Lung (tissue), 12 donors: ENCODE measurements around the gene KHK. TPM values are rescaled to one million over a fixed set of nuclear protein-coding genes. Genes with fewer than 3 reads are reported as not detected.
A peak's percentile ranks its signal among the peaks of the same experiment; 100 is the strongest.

Experiments
- ATAC-seq: fragments of 200-7000 bp; cut with Tn5 transposase; one replicate; pipeline ENCODE4 v1.9.1; 2020; ENCODE audit warnings: moderate number of reproducible peaks; ENCODE audit not compliant: insufficient read depth, low FRiP score
- DNase-seq, 3 donors: peaks; one replicate each; pipeline ENCODE4 v3.0.0-alpha.2; 2013 to 2017
- H3K27ac ChIP-seq, 2 donors: one replicate each; pipeline ENCODE4 v1.5.1; 2013; ENCODE audit warnings: mild to moderate bottlenecking in 2 of 2, moderate library complexity in 2 of 2, control low read depth in 1 of 2, inconsistent platforms in 1 of 2, low read depth in 1 of 2, low read length in 1 of 2
- H3K27me3 ChIP-seq, 3 donors: one replicate each; pipeline ENCODE4 v1.5.1; 2013; ENCODE audit warnings: low read length in 2 of 3; ENCODE audit not compliant: control insufficient read depth in 3 of 3, insufficient read depth in 3 of 3
- H3K36me3 ChIP-seq, 4 donors: one replicate each; pipeline ENCODE4 v1.5.1; 2013; ENCODE audit warnings: low read length in 4 of 4, mild to moderate bottlenecking in 1 of 4, moderate library complexity in 1 of 4; ENCODE audit not compliant: control insufficient read depth in 4 of 4, insufficient read depth in 4 of 4
- H3K4me1 ChIP-seq, 5 donors: one replicate each; pipeline ENCODE4 v1.5.1; 2013; ENCODE audit warnings: low read length in 5 of 5, mild to moderate bottlenecking in 2 of 5, moderate library complexity in 1 of 5; ENCODE audit not compliant: control insufficient read depth in 5 of 5, insufficient read depth in 5 of 5
- H3K4me3 ChIP-seq: one replicate; pipeline ENCODE4 v1.5.1; 2013; ENCODE audit warnings: mild to moderate bottlenecking, control low read depth, moderate library complexity
- H3K9ac ChIP-seq, 2 donors: one replicate each; pipeline ENCODE4 v1.5.1; 2013; ENCODE audit warnings: low read length in 2 of 2, control low read depth in 1 of 2; ENCODE audit not compliant: insufficient read depth in 1 of 2
- H3K9me3 ChIP-seq, 4 donors: one replicate each; pipeline ENCODE4 v1.5.1; 2013; ENCODE audit warnings: low read length in 3 of 4, mild to moderate bottlenecking in 1 of 4, moderate library complexity in 1 of 4; ENCODE audit not compliant: control insufficient read depth in 4 of 4, insufficient read depth in 3 of 4
- CTCF ChIP-seq: IDR thresholded peaks from 2 replicates; pipeline ENCODE4 v1.5.1; 2012; ENCODE audit warnings: mild to moderate bottlenecking; ENCODE audit errors: control extremely low read depth, extremely low read depth
- WGBS, 2 donors: extraction: QIAGEN DNeasy Blood & Tissue Kit; methylation state at CpG; one replicate each; pipeline ENCODE4 v1.1.7; 2013; 5-methylcytosine and 5-hydroxymethylcytosine counted together
- polyA plus RNA-seq, 2 donors: library from polyadenylated mRNA; stranded (reverse); fragments of 200-250 nt; gene quantifications; one replicate each; pipeline ENCODE4 v1.2.1, GENCODE V29; 2013
- total RNA-seq, 2 donors: library from RNA; depleted of rRNA in 1 of 2; stranded (reverse); fragments of >200 nt in 1 of 2; gene quantifications; one replicate each; pipeline ENCODE4 v1.2.1, GENCODE V29; 2014 to 2021
- donor health status: control.
- donor health status: control.
- donor health status: Bipolar disorder and iron deficiency.
- donor health status: healthy.
- donor health status: DM: yes; HTN: yes; CAD: no.

KHK gene
- total and polyA plus RNA-seq, 4 donors = 1.6 to 7.6 (median 3.7) TPM

GRCh38 chr2:27078267-27079194 lies 8.0 kb upstream of the KHK start, which contains the start of gene EMILIN1:
Gene EMILIN1 (plus strand): TSS chr2:27078615. CDS start chr2:27079066, 451 bp downstream.
- TF ChIP-seq CTCF = no peak
- Histone ChIP-seq H3K4me1 (peaks cover 0 to 76% (median 22%) of the 10 kb centered on the region in 5 donors), H3K4me3 (peak within 1 kb of the TSS; percentile 41), H3K27ac (peak within 1 kb of the TSS; percentile 68 to 70), H3K9me3 (no peaks in the 10 kb centered on the region), H3K27me3 (no peaks in the 10 kb centered on the region), H3K36me3 (peaks cover 0 to 31% (median 7%) of the 10 kb centered on the region in 4 donors), H3K9ac (peak within 1 kb of the TSS in 1 of 2 donors; percentile 61)
- 37 to 45% methylated on average over 32 to 41 of the region's 41 CpGs for WGBS, 2 donors
- peak; percentile 96 to 99 (median 98) for DNase-seq
- ATAC-seq = no peak

DNA sequence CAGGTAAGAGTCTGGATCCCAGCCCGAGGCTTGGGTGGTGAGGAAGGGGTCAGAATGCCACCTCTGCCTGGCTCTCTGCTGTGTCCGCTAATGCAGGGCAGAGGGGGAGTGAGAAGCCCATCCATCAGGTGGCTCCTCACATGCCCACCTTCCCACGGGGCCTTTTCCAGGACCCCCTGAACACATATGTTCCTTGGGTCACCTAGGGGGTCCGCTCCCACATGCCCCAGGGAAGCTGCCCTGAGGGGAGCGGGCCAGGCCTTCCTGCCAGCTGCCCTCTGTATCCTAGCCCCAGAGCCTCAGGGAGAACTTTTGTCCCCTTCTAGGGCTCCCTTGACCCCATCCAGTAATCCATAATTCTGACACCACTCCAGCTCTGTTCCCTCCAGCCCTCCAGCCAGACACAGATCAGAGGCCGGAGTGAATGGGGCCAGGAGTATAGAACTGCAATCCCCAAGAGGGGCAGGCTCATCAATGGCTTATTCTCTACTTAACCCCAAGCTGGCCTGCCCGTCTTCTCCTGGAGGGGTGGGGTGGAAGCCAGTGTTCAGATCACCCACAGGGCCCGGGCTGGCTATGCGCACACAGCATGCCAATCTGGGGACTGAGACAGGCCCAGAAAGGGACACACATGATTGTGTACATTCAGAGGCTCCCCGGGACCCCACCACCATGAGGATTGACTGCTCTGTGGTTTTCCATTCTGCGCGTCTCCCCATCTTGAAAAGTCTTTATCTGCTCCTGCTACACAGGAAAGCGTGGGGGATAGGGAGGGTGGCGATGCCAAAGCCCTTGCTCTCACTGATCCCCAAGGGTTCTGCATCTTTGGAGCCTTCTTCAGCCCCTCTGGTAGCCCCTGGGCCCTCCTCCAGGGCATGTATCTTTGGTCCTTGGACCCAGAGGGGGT lies 7.1 kb upstream of the KHK start:
- peak overlapping the region; percentile 41 for H3K4me3 ChIP-seq
- DNase-seq (no peak), ATAC-seq (no peak)
- H3K27me3 ChIP-seq = no peaks in the 10 kb centered on the region
- peak overlapping the region; percentile 63 to 70 for H3K27ac ChIP-seq
- H3K9me3 ChIP-seq = no peaks in the 10 kb centered on the region
- peaks cover 0 to 40% (median 9%) of the 10 kb centered on the region in 4 donors for H3K36me3 ChIP-seq
- peaks cover 0 to 71% (median 24%) of the 10 kb centered on the region in 5 donors for H3K4me1 ChIP-seq
- H3K9ac ChIP-seq = peak overlapping the region in 1 of 2 donors; percentile 67
- TF ChIP-seq CTCF = no peak
- WGBS, 2 donors = 68 to 76% methylated on average over 14 of the region's 14 CpGs

DNA sequence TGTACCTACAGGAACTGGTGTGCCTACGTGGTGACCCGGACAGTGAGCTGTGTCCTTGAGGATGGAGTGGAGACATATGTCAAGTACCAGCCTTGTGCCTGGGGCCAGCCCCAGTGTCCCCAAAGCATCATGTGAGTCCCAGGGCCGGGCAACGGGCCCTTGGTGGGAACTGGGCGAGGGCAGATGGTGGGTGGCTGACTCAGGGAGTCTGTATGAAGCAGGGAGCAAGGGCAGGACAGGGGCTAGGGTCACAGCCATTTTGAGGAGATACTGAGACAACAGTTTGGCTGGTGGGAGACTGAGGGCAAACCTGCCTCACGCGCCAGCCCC lies 6.5 kb upstream of the KHK start:
- WGBS, 2 donors = 77 to 89% methylated on average over 7 of the region's 7 CpGs
- no peaks in the 10 kb centered on the region for H3K9me3 ChIP-seq
- no peaks in the 10 kb centered on the region for H3K27me3 ChIP-seq
- DNase-seq (no peak), ATAC-seq (no peak)
- TF ChIP-seq CTCF = no peak
- peak overlapping the region; percentile 41 for H3K4me3 ChIP-seq
- peaks cover 0 to 70% (median 21%) of the 10 kb centered on the region in 5 donors for H3K4me1 ChIP-seq
- H3K36me3 ChIP-seq = peaks cover 0 to 45% (median 11%) of the 10 kb centered on the region in 4 donors
- peak overlapping the region in 1 of 2 donors; percentile 15 for H3K27ac ChIP-seq
- peak overlapping the region in 1 of 2 donors; percentile 67 for H3K9ac ChIP-seq
